Testis (tissue), 3 donors: ENCODE measurements around the gene STX18. TPM values are rescaled to one million over a fixed set of nuclear protein-coding genes. Genes with fewer than 3 reads are reported as not detected.

Source experiments
- DNase-seq: peaks from one replicate; pipeline ENCODE4 v3.0.0-alpha.2; 2019
- H3K27ac ChIP-seq, 2 donors: fragments of 200-600 bp; sonication (generic); one replicate each; pipeline ENCODE4 v1.5.1; 2019
- H3K27me3 ChIP-seq: fragments of 200-600 bp; sonication (generic); one replicate; pipeline ENCODE4 v1.5.1; 2019
- H3K36me3 ChIP-seq: fragments of 200-600 bp; sonication (generic); one replicate; pipeline ENCODE4 v1.5.1; 2017; ENCODE audit warnings: low read depth; ENCODE audit errors: missing control alignments
- H3K4me1 ChIP-seq: fragments of 200-600 bp; sonication (generic); one replicate; pipeline ENCODE4 v1.5.1; 2019
- H3K4me3 ChIP-seq, 2 donors: fragments of 200-600 bp; sonication (generic); one replicate each; pipeline ENCODE4 v1.5.1; 2017 to 2019
- H3K9me3 ChIP-seq: fragments of 200-600 bp; sonication (generic); one replicate; pipeline ENCODE4 v1.5.1; 2017
- POLR2A ChIP-seq: fragments of 450-650 bp; IDR thresholded peaks from one replicate; pipeline ENCODE4 v1.6.1; 2017; ENCODE audit warnings: antibody characterized with exemption, mild to moderate bottlenecking, moderate library complexity
- WGBS, 2 donors: methylation state at CpG; one replicate each; pipeline ENCODE4 v1.1.5; 2018; 5-methylcytosine and 5-hydroxymethylcytosine counted together
- intact Hi-C: fragments of 100-400 bp; cut with DNase I; formaldehyde crosslinking; loops from one replicate; pipeline ENCODE4 v1.15.1; 2023; ENCODE audit warnings: low total_unique reads
- polyA plus RNA-seq: library from polyadenylated mRNA; stranded (reverse); fragments of 350-450 nt; fragmentation: Illumina TruSeq; extraction: RNeasy Lipid Tissue Mini Kit (QIAGEN cat#74804); gene quantifications from one replicate; pipeline ENCODE4 v1.2.3, GENCODE V29; 2014; ENCODE audit warnings: low read depth, low replicate concordance; ENCODE audit not compliant: insufficient read depth
- total RNA-seq, 2 donors: library from RNA; depleted of rRNA; stranded (reverse); fragments of >200 nt; gene quantifications; one replicate each; pipeline ENCODE4 v1.2.3, GENCODE V29; 2016
- TF ChIP-seq, protein P1 (sequence below), 3 experiments: fragments of 450-650 bp in 2 of 3; fragments of 200-600 bp in 1 of 3; sonication (generic) in 1 of 3; IDR thresholded peaks; one replicate each; pipeline ENCODE4 v1.5.1; 2016 to 2019; ENCODE audit warnings: antibody characterized with exemption in 3 of 3, mild to moderate bottlenecking in 2 of 3, moderate library complexity in 1 of 3

The STX18 gene
- total and polyA plus RNA-seq, 3 donors from 2014 or later = 53.5 to 111 (median 55.0) TPM

DNA sequence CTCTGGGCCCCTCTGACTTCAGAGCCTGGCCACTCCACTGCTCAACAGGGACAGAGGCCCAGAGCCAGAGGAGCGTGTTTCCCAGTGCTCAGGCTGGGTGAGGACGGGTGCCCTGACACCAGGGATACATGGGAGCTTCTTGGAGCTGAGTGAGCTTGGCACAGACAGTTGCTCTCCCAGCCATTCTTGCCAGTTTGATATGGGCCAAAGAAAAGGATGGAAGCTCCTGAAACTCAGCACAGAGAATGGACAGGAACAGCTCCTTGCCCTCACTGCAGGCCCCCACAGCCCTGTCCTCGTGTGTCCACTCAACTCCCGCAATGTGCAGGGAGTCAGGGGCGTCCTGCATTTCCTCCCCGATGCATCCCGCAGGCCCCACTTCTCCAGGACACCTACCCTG is 116.2 kb downstream of the STX18 start:
- H3K36me3 ChIP-seq = no peaks in the 10 kb centered on the region
- WGBS, 2 donors = 90 to 91% methylated on average over 7 of the region's 7 CpGs
- intact Hi-C loops = no loop called here

DNA sequence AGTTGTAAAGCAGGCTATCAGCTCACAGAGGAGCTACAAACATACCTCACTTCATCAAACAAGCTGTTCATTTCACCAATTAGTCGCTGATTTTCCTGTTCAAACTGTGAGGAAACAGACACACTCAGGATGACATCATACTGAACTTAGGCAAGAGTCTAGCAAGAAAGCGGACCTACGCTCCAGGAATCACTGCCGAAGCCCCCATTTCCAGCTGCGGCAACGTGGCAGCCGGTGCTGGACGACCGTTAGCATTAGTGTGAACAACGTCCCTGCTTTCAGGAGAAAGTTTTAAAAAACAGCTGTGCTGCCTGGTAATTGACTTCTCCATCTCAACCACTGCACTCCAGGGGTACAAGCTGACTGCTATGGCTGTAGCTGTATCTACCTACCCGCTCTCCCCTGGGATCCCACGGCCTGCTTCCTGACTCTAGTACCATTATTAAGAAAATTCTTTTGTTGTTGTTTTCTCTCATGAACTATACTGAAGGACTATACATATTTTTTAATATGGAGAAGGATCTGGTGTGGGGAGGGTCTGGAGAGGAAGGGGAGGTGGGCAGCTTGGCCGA is 116.6 kb downstream of the STX18 start:
- Histone ChIP-seq H3K4me3 (no peak overlapping the region), H3K27me3 (no peaks in the 10 kb centered on the region), H3K27ac (no peak overlapping the region), H3K36me3 (no peaks in the 10 kb centered on the region), H3K4me1 (no peaks in the 10 kb centered on the region), H3K9me3 (no peaks in the 10 kb centered on the region)
- intact Hi-C loops = no loop called here
- no peak for TF ChIP-seq POLR2A
- TF ChIP-seq, protein P1, sequence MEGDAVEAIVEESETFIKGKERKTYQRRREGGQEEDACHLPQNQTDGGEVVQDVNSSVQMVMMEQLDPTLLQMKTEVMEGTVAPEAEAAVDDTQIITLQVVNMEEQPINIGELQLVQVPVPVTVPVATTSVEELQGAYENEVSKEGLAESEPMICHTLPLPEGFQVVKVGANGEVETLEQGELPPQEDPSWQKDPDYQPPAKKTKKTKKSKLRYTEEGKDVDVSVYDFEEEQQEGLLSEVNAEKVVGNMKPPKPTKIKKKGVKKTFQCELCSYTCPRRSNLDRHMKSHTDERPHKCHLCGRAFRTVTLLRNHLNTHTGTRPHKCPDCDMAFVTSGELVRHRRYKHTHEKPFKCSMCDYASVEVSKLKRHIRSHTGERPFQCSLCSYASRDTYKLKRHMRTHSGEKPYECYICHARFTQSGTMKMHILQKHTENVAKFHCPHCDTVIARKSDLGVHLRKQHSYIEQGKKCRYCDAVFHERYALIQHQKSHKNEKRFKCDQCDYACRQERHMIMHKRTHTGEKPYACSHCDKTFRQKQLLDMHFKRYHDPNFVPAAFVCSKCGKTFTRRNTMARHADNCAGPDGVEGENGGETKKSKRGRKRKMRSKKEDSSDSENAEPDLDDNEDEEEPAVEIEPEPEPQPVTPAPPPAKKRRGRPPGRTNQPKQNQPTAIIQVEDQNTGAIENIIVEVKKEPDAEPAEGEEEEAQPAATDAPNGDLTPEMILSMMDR (IDR thresholded peaks at IDR 0.05) = no peak
- DNase-seq = no peak
- WGBS, 2 donors = 95 to 97% methylated on average over 13 of the region's 13 CpGs

More for the DNA sequence above, 116.2 kb downstream of the STX18 start:
- TF ChIP-seq, protein P1 (IDR thresholded peaks at IDR 0.05) = no peak
- no peak for TF ChIP-seq POLR2A
- DNase-seq = no peak
- H3K9me3 ChIP-seq = no peaks in the 10 kb centered on the region
- no peak overlapping the region for H3K4me3 ChIP-seq
- H3K27me3 ChIP-seq = no peaks in the 10 kb centered on the region
- H3K4me1 ChIP-seq = no peaks in the 10 kb centered on the region
- H3K27ac ChIP-seq = no peak overlapping the region

DNA sequence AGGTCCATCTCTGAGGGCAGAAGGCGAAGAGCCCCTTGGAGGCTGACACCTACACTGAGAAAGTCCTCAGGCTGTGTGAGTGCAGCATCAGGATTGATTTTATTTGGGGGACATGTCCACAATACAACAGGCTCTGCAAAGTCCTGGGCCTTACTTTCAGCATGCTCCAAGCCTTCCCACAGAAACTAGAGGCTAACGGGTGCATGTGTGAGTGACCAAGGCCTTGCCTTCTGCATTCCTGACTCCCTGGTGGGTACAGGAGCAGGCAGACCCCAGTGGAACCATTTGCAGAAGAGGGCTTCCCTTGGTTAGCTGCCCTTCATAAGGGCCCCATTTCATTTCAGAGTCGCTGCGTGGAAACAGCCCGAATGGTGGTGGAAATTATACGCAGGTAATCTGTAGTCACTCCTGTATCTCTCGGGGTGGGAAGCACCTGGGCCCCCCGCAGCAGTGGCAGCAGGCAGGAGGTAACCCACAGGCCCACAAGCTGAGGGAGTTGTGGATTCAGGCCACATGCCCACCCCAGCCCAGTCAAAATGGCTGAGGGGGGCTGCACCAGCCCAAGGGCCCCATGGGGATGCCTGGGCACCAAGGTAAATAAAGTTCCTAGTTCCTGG is 117.2 kb downstream of the STX18 start:
- 94 to 95% methylated on average over 4 to 8 of the region's 8 CpGs for WGBS, 2 donors
- no peaks in the 10 kb centered on the region for H3K36me3 ChIP-seq
- no peaks in the 10 kb centered on the region for H3K27me3 ChIP-seq
- no peak overlapping the region for H3K4me3 ChIP-seq
- no peaks in the 10 kb centered on the region for H3K4me1 ChIP-seq
- no peaks in the 10 kb centered on the region for H3K9me3 ChIP-seq
- intact Hi-C loops = no loop called here
- H3K27ac ChIP-seq = no peak overlapping the region
- DNase-seq = no peak
- TF ChIP-seq, protein P1 (IDR thresholded peaks at IDR 0.05) = no peak
- no peak for TF ChIP-seq POLR2A

DNA sequence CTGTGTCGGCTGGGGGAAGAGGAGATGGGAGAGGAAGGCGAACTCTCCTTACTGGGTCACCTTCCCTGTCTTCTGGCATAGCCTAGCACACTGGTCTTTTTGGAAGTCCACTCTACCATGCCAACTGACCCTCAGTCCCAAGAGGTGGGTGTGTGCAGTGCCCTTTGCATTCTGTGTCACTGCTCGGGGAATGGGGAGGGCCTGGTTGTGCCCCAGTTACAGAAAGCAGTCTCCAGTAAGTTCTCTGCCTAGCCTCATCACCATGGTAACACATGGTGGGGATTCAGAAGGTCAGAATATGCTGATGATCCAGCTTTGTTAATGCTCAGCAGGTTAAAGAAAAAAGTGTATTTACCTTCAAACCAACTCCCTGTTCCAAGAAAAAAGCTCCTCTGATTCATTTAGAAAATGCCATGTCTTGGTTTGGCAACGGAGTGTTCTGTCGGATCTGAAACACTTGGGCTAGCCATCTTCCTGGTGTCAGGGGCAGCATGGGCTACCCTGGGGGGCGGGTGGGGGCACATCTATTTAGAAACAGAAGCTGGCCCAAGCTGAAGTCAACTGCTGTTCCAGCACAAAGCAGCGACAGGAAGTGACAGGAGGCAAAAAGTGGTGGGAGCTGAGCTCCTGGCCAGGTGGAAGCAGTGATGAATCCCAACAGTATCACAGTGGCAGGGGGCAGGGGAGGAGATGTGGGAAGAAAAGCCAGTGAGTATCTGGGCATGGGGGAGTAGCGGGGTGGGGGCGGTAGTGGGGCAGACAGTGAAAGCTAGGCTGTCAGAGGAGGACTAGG is 117.9 kb downstream of the STX18 start:
- H3K27me3 ChIP-seq = no peaks in the 10 kb centered on the region
- TF ChIP-seq POLR2A = no peak
- TF ChIP-seq, protein P1 (IDR thresholded peaks at IDR 0.05) = no peak
- no peaks in the 10 kb centered on the region for H3K4me1 ChIP-seq
- H3K9me3 ChIP-seq = no peaks in the 10 kb centered on the region
- 80 to 85% methylated on average over 9 of the region's 9 CpGs for WGBS, 2 donors
- no peak overlapping the region for H3K4me3 ChIP-seq
- H3K36me3 ChIP-seq = no peaks in the 10 kb centered on the region
- no peak for DNase-seq
- H3K27ac ChIP-seq = no peak overlapping the region
- intact Hi-C loops = no loop called here
